ENCODE results near the gene DOCK10. TPM values are rescaled to one million over a fixed set of nuclear protein-coding genes. Genes with fewer than 3 reads are reported as not detected.

Gene DOCK10
- total RNA-seq, 4 donors from 2014 or later: 8.3 to 47.4 (median 18.3) TPM

- TF ChIP-seq, protein P1, sequence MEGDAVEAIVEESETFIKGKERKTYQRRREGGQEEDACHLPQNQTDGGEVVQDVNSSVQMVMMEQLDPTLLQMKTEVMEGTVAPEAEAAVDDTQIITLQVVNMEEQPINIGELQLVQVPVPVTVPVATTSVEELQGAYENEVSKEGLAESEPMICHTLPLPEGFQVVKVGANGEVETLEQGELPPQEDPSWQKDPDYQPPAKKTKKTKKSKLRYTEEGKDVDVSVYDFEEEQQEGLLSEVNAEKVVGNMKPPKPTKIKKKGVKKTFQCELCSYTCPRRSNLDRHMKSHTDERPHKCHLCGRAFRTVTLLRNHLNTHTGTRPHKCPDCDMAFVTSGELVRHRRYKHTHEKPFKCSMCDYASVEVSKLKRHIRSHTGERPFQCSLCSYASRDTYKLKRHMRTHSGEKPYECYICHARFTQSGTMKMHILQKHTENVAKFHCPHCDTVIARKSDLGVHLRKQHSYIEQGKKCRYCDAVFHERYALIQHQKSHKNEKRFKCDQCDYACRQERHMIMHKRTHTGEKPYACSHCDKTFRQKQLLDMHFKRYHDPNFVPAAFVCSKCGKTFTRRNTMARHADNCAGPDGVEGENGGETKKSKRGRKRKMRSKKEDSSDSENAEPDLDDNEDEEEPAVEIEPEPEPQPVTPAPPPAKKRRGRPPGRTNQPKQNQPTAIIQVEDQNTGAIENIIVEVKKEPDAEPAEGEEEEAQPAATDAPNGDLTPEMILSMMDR (IDR thresholded peaks at IDR 0.05; ENCODE audit: low read depth): no peak
Measured at GRCh38 chr2:224722770-224723169, 319.5 kb downstream of the DOCK10 start.

- TF ChIP-seq, protein P1 (IDR thresholded peaks at IDR 0.05; ENCODE audit: low read depth): no peak
Measured at GRCh38 chr2:224722250-224722649, 320.0 kb downstream of the DOCK10 start.

DNA sequence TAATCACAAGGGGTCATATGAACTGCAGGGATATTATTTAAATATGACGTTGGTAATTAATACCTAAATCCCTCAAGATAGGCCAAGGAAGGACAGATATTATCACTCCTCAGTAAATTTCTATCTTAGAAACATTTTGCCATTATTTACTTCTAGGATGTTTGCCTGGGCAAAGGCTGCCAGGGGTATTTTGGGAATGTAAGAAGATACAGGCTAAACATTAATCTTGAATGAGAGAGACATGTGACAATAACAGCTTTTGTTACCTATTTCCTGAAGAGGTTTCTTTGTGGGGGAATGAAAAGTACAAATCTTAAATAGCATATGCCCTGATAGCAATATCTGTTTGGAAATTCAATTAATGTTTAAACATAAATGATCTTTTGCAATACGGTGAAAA lies 325.3 kb downstream of the DOCK10 start:
- TF ChIP-seq, protein P1 (IDR thresholded peaks at IDR 0.05; ENCODE audit: low read depth): no peak

DNA sequence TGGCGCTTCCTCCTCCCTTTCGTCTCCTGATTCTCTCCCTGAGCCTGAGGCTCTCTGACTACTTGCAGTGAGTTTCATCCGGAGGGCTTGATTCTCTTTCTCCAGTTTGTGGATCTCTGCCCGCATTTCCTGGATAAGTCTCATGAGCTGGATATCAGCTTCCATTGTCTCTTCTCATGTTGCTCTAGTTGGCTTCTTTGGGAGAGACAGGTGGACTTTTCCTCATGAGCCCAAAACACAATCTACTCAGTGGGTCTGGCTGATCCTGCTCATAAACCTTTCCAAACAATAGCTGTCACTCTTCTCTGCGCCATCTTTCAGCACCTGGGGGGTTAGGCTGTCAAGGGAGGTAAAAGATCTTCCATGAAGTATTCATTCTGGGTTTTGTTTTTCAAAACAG lies 326.1 kb downstream of the DOCK10 start, which contains the start of gene CCDC195:
TSS of gene CCDC195 (minus strand) at position 165 of the 400 bp plus-strand sequence. CDS start at position 165, 0 bp downstream.
- TF ChIP-seq, protein P1 (IDR thresholded peaks at IDR 0.05; ENCODE audit: low read depth): no peak

Small RNAs within 50 kb of the gene (small RNA-seq; reads per million reads assigned to genes)
- not detected for gene MIR4439
